Activated T-cell treated with anti-CD3 and anti-CD28 coated beads for 24 hours (primary cell): Measurements from ENCODE around the gene MAJIN.

ENCODE experiments used
- DNase-seq: peaks from one replicate; pipeline ENCODE4 v3.0.0-alpha.2; 2020; ENCODE audit warnings: low read depth

MAJIN gene

GRCh38 chr11:64911689-64912088, 60.2 kb downstream of the MAJIN start:
- DNase-seq, result no peak

GRCh38 chr11:64911142-64911541, 60.8 kb downstream of the MAJIN start:
- no peak for DNase-seq

GRCh38 chr11:64910451-64911093, 61.3 kb downstream of the MAJIN start:
- no peak for DNase-seq

DNA sequence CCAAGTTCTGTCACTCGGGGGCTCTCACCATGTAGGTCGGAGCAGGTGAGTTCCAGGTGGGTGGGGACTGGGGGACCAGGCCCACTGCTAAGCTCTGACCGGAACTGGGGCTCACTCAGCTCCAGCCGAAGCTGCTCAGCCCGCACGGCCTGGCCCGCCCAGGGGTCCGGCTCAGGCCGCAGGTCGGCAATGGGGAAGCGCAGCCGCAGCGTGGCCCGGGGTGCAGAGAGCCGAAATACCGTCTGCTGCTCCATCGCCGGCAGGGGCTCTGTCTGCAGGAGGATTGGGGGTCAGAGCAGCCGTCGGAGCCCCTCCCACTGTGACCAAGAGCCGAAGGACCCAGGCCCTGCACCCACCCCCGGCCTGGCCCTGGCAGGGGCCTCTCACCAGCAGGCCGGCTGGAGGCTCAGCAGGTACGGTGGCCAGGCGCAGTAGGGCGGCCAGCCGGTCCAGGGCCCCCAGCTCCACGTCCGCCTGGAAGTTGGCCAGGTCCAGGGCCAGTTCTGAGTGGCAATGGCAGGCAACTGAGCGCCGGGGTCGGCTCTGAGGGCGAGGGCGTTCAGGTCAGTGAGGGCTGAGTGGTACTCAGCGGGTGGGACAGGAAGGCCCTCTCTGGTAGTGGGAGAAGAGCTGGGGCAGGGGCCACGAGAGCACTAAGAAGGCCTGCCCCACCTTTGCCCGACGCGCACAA, 62.1 kb downstream of the MAJIN start:
- DNase-seq, result no peak

DNA sequence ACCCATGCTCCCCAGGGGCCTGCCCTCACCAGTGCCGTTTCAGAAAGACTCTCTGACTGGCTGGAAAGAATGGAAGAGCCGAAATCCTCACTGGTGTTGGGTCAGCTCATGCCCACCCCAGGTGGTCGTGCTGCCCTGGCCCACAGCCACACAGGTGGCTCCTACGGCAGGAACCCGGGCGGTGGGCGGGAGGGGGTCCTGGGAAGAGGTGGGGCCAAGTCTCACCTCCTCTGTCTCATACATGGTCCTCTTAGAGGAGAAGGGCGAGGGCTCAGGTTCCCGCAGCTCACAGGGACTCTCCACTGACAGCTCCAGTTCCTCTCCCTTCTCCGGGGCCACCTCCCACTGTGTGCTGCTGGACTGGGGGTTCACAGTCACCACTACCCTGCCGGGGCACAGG, 63.1 kb downstream of the MAJIN start:
- DNase-seq, result no peak

- DNase-seq, result no peak
Measured at GRCh38 chr11:64906314-64906635, 65.6 kb downstream of the MAJIN start.

GRCh38 chr11:64905516-64906313, 66.2 kb downstream of the MAJIN start:
- DNase-seq, result no peak

DNA sequence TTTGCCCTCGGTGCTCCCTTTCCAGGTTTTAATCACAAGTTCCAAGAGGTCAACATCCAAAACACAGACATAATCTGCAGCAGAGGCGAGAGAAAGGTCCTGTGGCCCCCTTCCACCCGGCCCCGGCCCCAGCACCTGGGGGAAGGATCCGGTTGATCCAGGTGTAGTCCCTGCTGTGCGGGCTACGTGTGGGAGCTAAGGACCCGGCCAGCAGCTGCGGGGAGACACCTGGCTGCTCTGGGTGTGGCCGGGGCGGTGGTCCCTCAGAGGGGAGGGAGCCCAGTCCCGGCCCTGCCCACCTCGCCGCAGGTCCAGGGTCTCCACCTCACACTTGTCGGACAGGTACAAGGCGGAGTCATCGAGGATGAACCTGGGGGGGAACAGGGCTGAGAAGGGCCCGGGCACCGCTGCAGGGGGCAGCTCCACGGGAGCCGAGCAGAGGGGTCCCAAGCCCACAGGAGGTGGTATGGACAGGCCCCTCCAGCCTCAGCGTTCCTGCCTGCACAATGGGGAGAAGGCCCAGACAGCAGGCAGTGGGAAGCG, 68.5 kb downstream of the MAJIN start:
- no peak for DNase-seq

- DNase-seq, result no peak
Measured at GRCh38 chr11:64902102-64902900, 69.6 kb downstream of the MAJIN start.

DNA sequence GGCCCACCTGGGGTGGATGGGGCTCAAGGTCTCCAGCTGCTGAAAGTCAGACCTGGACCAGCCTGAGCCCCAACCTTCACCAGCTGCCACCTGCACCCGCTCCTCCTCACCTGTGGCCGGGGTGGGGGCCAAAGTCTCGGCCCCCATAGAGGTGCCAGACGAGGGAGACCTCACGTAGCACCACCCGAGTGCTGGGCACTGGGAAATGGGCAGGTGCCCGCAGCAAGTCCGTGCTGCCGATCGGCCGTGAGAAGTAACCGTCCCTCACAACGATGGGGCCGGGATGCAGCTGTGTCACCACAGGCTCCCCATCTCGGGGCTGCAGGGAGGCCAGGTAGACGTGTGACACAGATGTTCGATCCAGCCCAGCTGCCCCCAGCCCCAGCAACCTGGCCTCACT, 71.1 kb downstream of the MAJIN start:
- no peak for DNase-seq

DNA sequence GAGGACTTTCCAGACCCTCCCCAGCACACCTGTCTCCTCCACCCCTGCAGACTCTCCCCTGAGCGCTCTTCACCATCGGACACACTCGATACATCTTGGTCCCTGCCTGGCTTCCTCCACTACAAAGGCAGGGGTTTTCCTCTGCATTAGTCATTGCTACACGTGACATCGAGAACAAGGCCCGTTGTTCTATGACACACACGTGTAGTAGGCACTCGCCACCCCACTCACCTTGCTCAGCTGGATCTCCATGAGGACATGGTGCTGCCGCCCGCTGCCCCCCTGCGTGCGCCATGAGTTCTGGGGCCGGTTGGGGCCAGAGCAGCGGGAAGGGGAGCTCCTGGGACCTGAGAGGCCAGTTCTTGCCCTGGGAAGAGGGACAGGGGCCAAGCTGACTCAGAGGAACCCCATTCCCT, 71.6 kb downstream of the MAJIN start:
- DNase-seq, result peak; percentile 69

DNA sequence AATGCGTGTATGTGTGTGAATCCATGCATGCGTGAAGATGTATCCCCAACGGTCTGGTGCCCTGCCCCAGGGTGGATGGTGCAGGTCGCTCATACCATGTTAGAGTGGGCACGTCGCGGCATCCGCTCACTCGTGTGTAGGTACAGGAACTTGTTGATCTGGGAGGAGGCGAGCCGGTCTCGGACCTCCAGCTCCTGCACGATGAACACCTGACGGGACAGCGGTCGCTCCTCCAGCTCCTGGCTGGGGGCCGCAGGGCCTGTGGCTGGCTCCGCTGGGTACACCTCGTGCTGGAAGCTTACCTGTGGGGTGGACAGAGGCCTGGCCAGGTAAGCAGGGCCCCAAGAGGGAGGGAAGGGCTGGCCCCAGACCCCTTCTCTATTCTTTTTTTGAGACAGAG, 73.4 kb downstream of the MAJIN start:
- DNase-seq, result no peak

DNA sequence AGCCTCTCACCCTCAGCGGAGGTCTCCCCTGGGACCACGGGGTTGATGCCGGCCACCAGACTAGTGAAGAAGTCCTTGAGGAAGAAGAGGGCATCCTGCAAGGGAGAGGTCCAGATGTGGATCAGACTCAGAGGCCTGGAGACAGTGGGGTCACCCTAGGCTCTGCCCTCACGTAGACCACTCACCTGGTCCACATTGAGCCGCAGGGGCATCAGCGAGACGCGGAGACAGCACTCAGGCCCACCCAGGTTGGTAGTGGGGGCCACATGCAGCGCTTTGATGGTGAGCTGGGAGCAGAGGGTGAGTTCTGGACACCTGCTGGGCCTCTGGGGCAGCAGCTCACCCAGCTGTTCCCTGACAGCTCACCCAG, 73.8 kb downstream of the MAJIN start:
- DNase-seq, result no peak

DNA sequence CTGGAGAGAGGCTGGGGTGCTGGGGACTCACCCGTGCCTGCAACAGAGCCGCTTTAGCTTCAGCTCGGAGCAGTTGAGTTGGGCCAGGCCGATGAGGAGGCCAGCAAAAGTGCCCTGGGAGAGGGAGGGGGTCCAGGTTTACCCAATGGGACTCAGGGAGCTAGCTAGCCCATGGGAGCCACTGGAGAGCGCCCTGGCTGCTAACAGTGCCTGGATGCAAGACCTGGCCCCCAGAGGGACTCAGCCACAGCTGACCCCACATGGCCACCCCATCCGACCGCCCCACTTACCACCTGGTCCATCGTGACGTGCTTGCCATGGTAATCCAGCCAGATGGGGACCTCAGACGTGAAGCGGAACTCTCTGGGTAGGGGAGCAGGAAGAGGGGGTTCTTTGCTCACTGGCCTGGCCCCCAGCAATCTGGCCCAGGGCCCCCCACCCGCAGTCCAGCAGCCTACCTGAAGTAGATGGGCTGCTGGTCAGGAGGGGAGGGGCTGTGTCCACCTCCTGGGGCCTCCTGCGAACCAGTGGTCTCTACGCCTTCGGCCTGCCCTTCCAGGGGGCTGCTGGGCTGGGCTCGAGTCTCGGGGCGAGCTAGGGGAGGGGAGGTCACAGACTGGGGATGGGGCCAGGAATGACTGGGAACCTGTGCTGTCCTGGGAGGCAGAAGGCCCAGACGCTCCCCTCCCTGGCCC, 74.4 kb downstream of the MAJIN start:
- no peak for DNase-seq

- DNase-seq, result no peak
Measured at GRCh38 chr11:64896448-64897022, 75.4 kb downstream of the MAJIN start.

- no peak for DNase-seq
Measured at GRCh38 chr11:64894812-64895452, 77.0 kb downstream of the MAJIN start.

DNA sequence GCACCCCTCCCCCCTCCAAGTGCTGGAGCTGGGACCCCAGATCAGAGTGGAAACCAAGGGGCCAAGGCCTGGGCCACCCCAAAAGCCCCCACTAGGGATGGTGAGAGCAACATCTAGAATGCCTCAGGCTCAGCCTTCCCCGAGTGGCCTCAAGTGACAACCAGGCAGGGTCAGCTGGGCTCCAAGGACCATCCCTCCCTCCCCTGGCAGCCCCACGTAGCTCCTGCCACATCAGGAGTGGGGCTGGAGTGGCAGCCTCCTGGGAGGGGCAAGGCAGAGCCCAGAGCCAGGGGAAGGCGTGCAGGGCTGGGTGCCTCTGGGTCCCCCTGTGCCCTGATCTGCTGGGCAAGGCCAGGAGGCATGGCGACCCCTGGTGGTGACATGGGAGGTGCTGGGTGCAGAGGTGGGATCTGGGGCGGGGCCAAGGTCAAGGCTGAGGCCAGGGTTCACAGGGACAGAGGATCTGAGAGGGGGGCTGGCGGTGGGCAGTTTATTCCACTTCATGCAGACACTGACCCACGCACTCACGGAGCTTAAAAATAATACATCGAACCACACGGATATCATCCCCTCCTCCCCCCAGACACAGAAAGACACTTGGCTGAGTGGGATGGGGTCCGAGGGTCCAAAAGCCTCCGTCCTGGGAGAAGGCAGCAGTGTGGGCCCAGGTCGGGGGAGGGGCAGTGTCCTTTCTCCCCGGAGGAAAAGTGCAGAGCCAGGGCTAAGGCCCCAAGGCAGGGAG, 77.7 kb downstream of the MAJIN start:
- peak; percentile 83 for DNase-seq

DNA sequence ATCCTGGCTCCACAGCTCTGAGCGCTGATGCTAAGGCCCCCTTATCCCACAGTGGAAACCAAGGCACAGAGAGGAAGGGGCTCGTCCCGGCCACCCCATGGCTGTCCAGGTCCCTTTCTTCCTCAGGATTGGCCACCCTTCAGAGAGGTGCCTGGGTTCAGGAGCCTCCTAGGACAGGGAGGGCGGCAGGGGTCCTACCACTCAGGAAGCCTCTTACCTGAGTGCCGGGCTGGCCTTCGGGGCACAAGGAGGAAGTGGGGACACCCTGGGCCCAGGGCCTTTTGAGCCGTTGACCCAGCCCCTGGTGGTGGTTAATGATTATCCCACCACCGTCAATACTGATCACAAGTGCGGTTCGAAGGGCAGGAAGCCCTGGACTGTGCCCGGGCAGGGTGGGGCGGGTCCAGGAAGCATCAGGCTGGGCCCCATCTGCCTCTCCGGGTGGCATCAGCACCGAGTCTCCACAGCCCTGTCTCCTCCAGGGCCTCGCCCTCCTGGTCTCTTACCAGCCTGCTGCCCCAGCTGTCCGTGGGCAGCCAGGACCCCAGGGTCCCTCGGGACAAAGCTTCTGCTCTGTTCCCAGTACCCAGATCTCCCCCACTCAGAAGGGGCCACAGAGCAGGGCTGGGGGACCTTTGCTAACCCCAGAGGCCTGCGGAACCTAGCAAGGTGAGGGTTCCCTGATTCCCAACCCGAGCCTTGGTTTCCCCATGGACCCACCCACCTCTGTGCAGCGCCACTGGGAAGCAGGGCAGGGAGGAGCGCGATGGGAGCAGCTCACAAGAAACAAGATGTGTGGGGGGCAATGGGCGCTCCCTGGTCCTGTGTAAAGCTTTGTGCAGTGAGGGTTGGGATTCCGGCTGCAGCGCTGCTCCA, 78.5 kb downstream of the MAJIN start:
- DNase-seq, result no peak

- DNase-seq, result no peak
Measured at GRCh38 chr11:64892838-64893193, 79.1 kb downstream of the MAJIN start.
